ENCODE results near the gene FHAD1.

The FHAD1 gene

DNA sequence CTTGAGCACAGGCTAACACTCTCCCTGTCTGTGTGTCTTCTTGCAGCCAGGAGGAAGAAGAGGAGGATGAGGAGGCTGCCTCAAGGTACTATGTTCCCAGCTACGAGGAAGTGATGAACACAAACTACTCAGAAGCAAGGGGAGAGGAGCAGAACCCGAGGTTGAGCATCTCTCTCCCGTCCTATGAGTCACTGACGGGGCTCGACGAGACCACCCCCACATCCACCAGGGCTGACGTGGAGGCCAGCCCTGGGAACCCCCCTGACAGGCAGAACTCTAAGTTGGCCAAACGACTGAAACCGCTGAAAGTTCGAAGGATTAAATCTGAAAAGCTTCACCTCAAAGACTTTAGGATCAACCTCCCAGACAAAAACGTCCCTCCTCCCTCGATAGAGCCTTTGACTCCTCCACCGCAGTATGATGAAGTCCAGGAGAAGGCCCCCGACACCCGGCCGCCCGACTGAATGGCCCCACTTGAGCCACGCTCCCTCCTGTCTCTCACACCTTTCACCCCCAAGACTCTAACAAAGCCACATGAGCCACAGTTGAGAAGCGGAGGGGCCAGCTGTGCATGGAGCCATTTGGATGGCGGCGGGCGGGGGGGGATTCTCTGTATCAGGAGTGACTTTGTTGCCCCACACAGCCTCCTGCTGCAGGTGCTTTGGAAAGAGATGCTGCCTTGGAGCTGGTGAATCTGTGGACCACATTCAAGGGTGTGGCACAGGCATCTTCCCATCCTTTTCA lies 27.6 kb upstream of the FHAD1 start:
- no peak for DNase-seq

DNA sequence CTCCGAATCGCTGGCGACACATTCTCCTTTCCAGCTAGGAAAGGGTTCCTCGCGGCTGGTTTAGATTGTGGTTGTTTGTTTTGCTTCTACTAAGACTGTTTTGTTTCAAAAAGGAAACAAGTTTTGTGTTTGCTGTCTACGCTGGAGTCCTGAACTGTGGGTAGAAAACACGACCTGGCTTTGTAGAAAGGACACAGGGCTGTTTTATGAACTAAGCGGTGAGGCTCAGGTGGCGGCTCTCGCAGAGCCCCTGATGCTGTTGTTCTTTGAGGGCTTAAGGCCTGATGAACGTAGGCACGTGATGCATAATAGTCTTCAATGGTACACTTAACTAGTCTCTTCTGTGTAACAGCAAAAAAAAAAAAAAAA lies 27.0 kb upstream of the FHAD1 start:
- DNase-seq = no peak

DNA sequence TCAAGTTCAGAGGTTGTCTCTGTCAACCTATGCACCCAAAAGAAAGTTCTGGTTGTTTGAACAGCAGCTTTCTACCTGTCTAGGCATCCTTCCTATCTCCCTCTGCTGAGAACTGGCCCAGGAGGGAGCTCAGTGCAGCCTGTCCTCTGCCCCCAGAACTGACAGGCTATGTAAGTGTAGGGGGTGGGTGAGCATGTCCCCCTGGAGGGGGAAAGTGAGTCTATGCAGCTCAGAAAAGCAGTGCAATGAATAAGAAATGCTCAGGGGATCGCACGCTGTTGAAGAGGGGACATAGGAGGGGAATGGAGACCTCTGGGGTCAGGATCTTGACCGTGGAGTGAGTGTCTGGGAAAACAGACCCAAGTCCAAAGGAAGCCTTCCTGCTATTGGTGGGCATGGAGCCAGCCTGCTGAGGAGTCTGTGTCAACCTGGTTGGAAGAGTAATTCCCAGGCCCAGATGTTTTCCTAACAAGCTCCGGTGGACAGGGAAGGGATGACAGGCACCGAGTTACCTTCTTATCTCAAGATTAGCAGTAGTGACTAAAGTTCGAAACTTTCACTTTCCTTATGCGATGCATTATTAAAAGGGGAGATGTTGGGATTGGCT lies 26.1 kb upstream of the FHAD1 start:
- DNase-seq = no peak

DNA sequence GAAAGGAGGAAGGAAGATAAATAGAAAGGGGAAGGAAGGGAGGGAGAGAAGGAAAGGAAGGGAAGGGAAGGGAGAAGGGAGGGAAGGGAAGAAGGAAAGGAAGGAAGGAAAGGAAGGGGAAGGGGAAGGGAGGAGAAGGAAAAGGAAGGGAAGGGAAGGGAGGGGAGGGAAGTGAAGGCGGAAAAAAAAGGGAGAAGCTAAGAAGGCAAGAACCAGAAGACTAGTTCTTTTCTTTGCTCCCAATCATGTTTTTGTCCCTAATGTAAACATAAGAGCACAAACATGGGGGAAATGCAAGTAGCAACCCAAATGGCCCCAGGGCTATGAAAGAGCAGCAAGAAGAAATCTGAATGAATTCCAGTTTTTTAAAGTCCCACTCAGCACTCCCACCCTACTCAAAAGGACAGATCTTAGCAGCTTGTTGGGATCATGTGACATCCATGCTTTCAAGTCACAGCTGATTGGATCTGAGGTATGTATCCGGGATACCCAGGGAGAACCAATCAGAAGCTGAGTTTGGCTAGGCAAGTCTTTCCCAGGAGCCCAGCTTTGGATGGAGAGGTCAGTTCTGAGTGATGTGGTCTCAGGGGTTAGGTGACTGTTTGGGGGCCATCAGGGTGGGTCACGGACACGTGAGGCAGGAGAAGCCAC lies 24.2 kb upstream of the FHAD1 start:
- DNase-seq = no peak

DNA sequence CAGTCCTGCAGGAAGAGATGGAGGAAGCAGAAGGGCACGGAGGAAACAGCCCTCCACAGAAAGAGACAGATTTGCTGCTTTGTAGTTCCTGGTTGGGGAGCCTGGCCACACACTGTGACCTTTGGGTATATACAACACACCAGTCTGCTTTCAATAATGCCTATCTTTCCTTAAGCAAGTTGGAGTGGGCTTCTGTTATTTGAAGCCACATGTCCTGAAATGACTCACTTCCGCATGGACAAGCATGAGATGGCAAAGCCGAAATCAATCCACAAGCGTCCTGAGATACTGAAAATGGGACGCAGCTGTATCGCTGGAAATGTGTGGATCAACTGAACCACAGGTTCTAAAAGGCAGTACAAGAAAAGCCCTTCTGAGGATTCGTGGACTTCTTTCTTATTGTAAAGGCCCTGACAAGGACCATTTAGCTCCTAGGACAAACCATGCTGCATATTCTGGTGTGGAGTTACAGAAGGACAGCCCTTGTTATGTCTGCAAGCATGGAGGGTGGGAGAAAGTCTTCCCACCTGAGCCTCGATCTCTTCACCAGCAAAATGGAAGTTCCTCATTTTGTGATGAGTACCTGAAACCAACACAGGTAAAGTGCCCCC lies 22.7 kb upstream of the FHAD1 start:
- no peak for DNase-seq

DNA sequence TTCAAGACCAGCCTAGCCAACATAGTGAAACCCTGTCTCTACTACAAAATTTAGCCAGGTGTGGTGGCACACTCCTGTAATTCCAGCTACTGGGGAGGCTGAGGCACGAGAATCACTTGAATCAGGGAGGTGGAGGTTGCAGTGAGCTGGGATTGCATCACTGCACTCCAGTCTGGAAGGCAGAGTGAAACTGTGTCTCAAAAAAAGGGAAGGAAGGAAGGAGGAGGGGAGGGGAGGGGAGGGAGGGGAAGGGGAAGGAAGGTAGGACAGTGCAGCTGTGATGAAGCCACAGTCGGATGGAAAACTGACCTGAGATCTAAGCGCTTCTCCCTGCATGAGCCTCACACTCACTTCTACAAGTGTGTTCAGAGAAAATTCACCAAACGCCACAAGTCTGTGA lies 22.0 kb upstream of the FHAD1 start:
- DNase-seq = no peak

DNA sequence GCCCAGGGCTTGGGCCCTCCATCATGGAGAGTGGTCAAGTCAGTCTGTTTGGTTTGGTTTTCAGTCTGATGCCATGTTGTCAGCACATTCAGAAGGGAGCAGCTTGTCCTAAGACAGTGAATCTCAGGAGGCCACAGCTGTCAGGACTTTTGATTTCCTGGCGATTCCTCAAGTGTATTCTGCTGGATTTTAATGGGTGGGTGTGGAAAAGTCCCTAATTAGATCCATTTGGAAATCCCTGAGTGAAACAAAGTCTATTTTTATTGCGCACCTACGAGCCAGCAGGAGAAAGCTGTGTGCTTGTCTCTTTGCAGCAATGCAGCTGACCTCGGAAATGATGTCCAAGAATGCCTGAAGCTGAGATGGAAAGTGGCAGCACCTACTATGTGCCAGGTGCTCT lies 21.6 kb upstream of the FHAD1 start:
- DNase-seq = no peak

DNA sequence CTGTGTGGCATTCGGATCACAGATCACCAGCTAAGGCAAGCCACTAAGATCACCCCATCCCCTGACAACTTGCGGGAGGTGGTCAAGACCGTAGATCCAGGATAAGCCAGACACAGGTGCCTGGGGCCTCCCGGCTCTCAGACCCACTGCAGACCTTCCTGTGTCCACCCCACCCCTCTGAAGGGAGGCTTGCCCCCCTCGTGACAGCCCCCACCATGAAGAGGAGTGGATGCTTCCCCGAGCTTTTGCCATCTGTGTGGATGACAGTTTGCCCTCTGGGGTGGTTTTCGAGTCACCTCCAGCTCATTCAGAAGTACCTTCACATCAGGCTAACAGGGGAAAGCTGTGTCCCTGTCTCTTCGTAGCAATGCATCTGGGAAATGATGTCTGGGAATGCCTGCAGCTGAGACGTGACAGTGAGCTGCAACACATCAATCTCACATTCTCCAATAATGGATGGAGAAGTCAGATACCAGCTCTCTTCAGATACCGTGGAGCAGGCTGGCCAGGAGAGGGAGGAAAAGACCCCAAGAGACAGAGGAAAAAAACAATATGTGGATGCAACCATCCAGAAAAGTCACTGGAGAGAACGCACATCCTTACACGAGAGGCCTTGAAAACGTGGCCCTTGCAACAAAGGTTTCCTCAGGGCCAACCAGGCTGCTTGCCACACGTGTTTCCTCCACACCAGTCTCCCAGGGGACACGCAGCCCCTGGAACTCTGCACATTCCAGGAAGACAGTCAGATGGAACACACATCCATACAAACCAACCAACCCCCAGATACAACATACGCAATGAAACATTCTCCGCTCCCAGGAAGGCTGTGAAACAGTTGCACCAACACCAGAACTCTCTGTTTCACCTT lies 20.4 kb upstream of the FHAD1 start:
- DNase-seq = no peak

DNA sequence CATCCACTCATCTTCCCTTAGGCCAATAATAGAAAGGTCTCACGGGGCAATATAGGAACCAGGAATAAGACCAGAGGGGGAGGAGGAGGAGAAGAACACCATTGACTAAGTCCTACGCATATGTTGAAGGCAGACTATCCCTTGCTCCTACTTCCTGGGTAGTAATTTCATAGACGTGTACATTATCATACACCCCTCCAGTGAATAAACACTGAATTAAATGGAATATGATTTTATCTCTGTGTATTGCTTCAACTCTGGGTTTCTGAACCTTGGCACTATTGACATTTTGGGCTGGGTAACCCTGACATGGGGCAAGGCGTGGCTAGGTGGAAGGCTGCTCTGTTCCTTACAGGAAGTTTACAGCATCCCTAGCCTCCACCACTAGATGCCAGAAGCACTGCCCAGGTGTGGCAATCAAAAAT lies 17.3 kb upstream of the FHAD1 start:
- DNase-seq = no peak

DNA sequence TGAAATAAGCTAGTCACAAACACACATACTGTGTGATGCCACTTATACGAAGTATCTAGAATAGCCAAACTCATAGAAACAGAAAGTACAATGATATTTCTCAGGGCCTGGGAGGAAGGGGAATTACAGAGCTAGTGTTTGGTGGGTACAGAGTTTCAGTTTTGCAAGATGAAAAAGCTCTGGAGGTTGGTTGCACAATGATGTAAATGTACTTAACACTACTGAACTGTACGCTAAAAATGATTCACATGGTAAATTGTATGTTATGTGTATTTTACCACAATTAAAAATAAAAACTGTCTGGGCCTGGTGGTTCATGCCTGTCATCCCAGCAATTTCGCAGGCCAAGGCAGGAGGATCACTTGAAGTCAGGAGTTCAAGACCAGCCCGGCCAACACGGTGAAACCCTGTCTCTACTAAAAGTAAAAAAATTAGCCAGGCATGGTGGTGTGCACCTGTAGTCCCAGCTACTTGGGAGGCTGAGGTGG lies 15.3 kb upstream of the FHAD1 start:
- DNase-seq = no peak

DNA sequence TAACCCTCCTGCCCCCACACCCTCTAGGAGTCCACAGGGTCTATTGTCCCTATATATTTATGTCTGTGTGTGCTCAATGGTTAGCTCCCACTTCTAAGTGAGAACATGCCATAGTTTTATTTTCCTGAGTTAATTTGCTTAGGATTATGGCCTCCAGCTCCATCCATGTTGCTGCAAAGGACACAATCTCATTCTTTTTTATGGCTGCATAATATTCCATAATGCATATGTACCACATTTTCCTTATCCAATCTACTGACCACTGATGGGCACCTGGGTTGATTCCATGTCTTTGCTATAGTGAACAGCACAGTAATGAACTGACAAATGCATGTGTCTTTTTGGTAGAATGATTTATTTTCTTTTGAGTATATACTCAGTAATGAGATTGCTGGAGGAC lies 13.3 kb upstream of the FHAD1 start:
- DNase-seq = no peak

DNA sequence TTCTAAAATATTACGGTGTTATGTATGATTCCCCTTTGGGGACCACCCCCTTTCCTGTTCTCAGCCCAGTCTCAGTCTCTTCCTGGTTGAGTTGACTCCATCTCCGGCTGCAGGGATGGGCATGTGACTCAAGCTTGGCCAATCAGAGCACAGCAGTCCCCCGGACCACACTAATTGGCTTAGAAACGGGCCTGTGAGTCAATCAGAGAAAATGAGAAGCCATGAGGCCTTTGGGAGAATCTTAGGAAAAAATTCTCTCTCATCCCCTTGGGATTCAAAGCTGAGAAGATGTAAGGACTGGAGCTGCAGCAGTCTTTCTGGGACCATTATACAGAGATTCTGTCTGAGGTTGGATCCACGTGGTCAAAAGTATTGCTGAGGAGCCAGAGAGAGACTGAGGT lies 10.7 kb upstream of the FHAD1 start:
- DNase-seq = no peak

DNA sequence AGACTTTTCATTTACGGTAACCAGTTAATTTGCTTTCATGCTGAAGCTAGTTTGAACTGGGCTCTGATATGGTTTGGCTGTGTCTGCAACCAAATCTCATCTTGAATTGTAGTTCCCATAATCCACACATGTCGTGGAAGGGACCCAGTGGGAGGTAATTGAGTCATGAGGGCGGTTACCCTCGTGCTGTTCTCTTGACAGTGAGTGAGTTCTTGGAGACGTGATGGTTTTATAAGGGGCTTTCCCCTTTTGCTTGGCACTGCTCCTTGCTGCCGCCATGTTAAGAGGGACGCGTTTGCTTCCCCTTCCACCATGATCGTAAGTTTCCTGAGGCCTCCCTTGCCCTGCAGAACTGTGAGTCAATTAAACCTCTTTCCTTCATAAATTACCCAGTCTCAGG lies 10.3 kb upstream of the FHAD1 start:
- DNase-seq = no peak

DNA sequence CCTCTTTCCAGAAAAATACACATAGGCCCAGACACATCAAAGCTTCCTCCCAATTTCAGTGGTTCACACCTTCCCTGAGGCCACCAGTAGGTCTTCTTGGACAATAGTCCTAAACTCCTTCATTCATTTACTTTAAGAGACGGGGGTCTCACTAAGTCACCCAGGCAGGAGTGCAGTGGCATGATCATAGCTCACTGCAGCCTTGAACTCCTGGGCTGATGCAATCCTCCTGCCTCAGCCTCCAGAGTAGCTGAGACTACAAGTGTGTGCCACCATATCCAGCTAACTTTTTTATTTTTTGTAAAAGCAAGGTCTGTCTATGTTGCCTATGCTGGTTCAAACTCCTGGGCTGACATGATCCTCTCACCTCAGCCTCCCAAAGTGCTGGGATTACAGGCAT lies 8.2 kb upstream of the FHAD1 start:
- no peak for DNase-seq

DNA sequence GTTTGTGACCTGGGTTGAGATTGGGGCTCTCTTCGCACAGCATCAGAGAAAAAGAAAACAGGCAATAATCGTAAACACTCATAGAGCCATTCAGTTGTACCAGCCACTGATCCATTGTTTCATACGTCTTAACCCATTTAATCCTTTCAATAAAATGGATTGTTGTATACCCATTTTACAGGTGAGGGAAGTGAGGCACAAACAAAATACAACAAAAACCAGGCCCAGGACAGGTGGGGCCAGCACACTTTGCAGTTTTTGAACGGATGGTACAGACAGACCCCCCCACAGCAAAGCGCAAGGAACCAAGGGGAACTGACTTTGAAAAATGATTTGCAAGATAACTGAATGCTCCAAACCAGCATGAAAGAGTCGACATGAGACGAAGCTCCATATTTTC lies 4.3 kb upstream of the FHAD1 start:
- DNase-seq = no peak

DNA sequence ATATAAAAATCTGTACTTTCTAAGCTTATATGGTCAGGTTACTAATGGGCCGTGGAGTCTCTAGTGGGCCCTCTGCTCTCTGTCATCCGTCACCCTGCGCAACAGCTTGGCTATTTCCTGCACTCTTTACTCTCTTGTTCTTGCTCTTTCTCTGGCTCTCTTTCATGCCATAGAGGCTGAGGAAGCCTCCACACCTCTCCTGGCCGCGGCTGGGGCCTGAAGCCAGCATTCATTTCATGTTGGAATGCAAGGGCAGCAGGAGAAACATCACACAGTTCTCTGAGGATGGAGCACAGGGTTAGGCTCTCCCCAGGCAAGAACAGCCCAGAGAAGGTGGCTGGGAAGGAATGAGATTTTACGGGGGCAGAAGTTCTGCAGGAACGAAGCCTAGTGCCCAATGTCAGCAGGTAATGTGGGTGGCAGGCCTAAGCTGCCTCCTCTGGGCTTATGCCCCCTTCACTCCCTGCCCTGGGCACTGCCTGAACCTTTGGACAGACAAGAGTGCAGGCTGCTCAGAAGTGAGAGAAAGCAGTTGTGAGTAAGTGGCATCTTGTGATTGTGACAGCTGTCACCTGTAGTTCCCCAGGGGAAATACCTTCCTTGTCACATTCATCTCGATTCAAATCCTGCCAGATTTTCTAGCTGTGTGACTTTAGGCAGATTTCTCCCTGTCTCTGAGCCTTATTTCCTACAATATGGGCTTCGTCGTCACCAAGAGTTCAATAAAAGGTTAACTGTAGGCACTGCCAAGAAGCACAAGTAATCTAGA lies 3.6 kb upstream of the FHAD1 start:
- peak; percentile 31 for DNase-seq

DNA sequence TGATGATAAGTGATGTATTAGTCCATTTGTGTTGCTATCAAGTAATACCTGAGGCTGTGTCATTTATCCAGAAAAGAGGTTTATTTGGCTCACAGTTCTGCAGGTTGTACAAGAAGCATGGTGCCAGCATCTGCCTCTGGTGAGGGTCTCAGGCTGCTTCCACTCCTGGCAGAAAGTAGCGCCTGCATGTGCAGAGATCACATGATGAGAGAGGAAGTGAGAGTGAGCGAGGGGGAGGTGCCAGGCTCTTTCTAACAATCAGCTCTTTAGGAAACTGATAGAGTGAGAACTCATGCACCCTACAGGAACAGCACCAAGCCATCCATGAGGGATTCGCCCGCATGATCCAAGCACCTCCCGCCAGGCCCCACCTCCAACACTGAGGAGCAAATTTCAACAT lies 2.2 kb upstream of the FHAD1 start:
- DNase-seq = no peak

DNA sequence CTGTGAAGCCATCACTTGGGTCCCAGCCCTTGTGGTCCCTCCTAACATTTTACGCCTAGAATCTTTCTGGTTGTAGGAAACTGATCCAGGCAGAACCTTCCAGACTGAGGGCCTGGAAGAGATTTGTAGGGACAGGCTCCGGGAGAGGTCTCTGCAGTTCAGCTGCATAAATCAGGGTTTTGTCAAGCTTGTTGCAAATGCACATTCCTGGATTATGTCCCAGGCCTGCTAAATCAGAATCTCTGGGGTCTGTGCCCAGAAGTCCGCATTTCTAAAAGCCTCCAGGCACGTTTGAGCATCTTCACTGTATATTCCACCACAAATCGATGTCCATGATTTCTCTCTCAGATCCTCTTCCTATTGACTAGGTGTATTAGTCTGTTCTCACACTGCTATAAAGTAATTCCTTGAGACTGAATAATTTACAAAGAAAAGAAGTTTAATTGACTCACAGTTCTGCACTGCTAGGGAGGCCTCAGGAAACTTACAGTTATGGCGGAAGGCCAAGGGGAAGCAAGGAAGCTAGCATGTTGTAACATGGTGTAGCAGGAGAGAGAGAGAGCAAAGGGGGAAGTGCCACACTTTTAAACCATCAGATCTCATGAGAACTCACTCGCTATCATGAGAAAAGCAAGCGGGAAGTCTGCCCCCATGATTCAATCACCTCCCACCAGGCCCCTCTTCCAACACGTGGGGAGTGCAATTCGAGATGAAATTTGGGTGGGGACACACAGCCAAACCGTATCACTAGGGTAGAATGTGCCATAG lies 1.2 kb upstream of the FHAD1 start:
- no peak for DNase-seq

DNA sequence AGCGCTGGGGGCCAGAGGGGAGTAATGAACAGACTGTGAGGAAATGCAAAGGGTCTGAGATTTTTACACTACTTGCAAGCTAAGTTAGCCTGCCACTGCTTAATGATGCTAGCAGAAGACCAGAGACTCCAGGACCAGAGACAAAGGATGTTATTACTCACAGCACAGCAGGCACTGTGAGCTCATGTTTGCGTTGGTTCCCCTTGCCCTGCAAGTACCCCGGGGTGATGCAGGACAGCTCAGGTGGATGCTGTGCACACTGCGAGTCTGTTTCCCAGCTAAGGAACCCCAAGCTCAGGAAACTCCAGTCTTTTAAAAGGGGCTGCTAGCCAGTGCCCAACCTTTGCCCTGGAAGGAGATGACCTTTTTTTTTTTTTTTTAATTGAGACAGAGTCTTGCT lies 1.2 kb downstream of the FHAD1 start:
- DNase-seq = no peak

DNA sequence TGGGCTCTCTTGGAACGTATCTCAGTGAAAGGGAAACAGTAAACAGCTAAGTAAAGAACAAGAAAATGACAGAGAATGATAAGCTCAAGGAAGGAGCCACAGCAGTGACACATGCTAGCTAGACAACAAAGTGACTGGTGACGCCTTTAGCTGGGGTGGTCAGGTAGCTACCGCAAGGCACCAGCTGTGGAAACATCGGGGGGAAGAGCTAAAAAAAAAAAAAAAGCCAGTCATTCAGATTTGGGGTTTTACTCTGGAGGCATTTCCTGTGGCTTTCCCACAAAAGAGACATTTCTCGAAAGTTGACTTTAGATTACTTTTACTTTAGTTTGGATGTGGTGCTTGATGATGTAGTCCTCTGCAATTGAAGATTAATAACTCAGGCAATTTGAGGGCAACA lies 2.1 kb downstream of the FHAD1 start:
- DNase-seq = no peak

Data from NCI-H187 treated with DMSO at 0.1 percent for 48 hours (cell line).